Heart left ventricle (tissue), 16 donors: Measurements from ENCODE around the gene MEAK7. TPM values are rescaled to one million over a fixed set of nuclear protein-coding genes. Genes with fewer than 3 reads are reported as not detected.

Source experiments
- ATAC-seq, 4 donors: fragments of 200-7000 bp; cut with Tn5 transposase; one replicate each; pipeline ENCODE4 v1.9.1; 2020 to 2022; ENCODE audit warnings: moderate library complexity in 4 of 4, mild to moderate bottlenecking in 3 of 4, moderate number of reproducible peaks in 1 of 4
- DNase-seq, 5 donors: peaks; one replicate each; pipeline ENCODE4 v3.0.0-alpha.2; 2020
- H3K27ac ChIP-seq, 12 donors: fragments of 200-600 bp; sonication (generic) in 4 of 12; one replicate each; pipeline versions ENCODE4 v1.5.0 to v1.8.0; 2016 to 2022; ENCODE audit warnings: mild to moderate bottlenecking in 2 of 12
- H3K27me3 ChIP-seq, 9 donors: fragments of 200-600 bp; sonication (generic) in 2 of 9; one replicate each; pipeline versions ENCODE4 v1.5.1 to v1.8.0; 2016 to 2022; ENCODE audit warnings: mild to moderate bottlenecking in 3 of 9
- H3K36me3 ChIP-seq, 9 donors: fragments of 200-600 bp; sonication (generic) in 2 of 9; one replicate each; pipeline versions ENCODE4 v1.5.0 to v1.8.0; 2018 to 2022; ENCODE audit warnings: mild to moderate bottlenecking in 2 of 9
- H3K4me1 ChIP-seq, 12 donors: fragments of 200-600 bp; sonication (generic) in 4 of 12; one replicate each; pipeline versions ENCODE4 v1.5.0 to v1.8.0; 2016 to 2022; ENCODE audit warnings: mild to moderate bottlenecking in 3 of 12
- H3K4me3 ChIP-seq, 12 donors: fragments of 200-600 bp; sonication (generic) in 4 of 12; one replicate each; pipeline versions ENCODE4 v1.5.0 to v1.8.0; 2017 to 2022; ENCODE audit warnings: mild to moderate bottlenecking in 9 of 12, moderate library complexity in 4 of 12
- H3K9me3 ChIP-seq, 12 donors: fragments of 200-600 bp; sonication (generic) in 4 of 12; one replicate each; pipeline versions ENCODE4 v1.5.0 to v1.8.0; 2016 to 2022; ENCODE audit warnings: mild to moderate bottlenecking in 1 of 12
- CTCF ChIP-seq, 12 donors: fragments of 200-600 bp; sonication (generic) in 4 of 12; IDR thresholded peaks; one replicate each; pipeline versions ENCODE4 v1.5.0 to v1.8.0; 2018 to 2022; ENCODE audit warnings: antibody characterized with exemption in 12 of 12, mild to moderate bottlenecking in 5 of 12
- POLR2A ChIP-seq, 2 donors: fragments of 450-650 bp; IDR thresholded peaks; one replicate each; pipeline ENCODE4 v1.6.1; 2017; ENCODE audit warnings: antibody characterized with exemption in 2 of 2, mild to moderate bottlenecking in 2 of 2, moderate library complexity in 2 of 2
- WGBS, 4 donors: extraction: QIAGEN DNeasy Blood & Tissue Kit in 2 of 4; methylation state at CpG; one replicate each; pipeline versions ENCODE4 v1.1.5 to v1.1.7; 2013 to 2018; 5-methylcytosine and 5-hydroxymethylcytosine counted together
- intact Hi-C, 10 donors: fragments of 100-400 bp; cut with DNase I; formaldehyde crosslinking; loops; one replicate each; pipeline versions ENCODE4 v1.11.1 to v1.14.2; 2022
- polyA plus RNA-seq, 2 donors: library from polyadenylated mRNA; stranded (reverse); fragments of 200-250 nt; gene quantifications; one replicate each; pipeline ENCODE4 v1.2.3, GENCODE V29; 2013
- total RNA-seq, 9 donors: library from RNA; depleted of rRNA in 2 of 9; stranded (reverse); fragments of >200 nt in 2 of 9; fragmentation: NEBNext Ultra II Directional in 3 of 9; extraction: Animal tissue kit (Norgen Biotek cat#: 25700) in 3 of 9; gene quantifications; one replicate each; pipeline versions ENCODE4 v1.1.0 to v1.2.4, GENCODE V29; 2016 to 2023
- donor health status: ischemic (EF 13 %, LVEDD 7.1; RV severe dilation, severe dysfunction).
- donor health status: healthy with polysubstance abuse.
- donor health status: DM: no; HTN: yes; CAD: no.
- donor health status: DM: no; HTN: no; CAD: no.
- donor health status: ischemic (EF 25% LVEDD 6.9; RV normal size, moderate dysfunction).
- donor health status: ischemic (EF 25% LVEDD 5.7; RV mildly dilated, moderate dysfunction).
- donor health status: healthy.
- donor health status: DM: yes; HTN: yes; CAD: no.
- donor health status: ischemic (EF 35%, LVEDD 5.7; RV mildly dilated, moderate dysfunction).
- donor health status: nonischemic (EF 11% LVEDD 7.7; RV severe dilation, severe dysfunction).
- donor health status: DM: yes; HTN: yes; CAD: no.
- donor health status: PGD.
- donor health status: ischemic (EF 29% LVEDD 5.4; RV normal size, mild dysfunction).
- donor health status: nonischemic (EF 23%, LVEDD 6.1; RV moderate dilation, normal function).

Gene MEAK7
- total and polyA plus RNA-seq, 11 donors, result 2.2 to 13.2 (median 5.1) TPM

GRCh38 chr16:84509032-84509950 is 4.8 kb upstream of the MEAK7 start:
- no peaks in the 10 kb centered on the region for H3K27me3 ChIP-seq
- no peak overlapping the region for H3K27ac ChIP-seq
- H3K36me3 ChIP-seq, result no peaks in the 10 kb centered on the region
- DNase-seq (peak in 2 of 5 donors; percentile 6 to 51), ATAC-seq (no peak)
- TF ChIP-seq POLR2A (IDR thresholded peaks at IDR 0.05) (no peak), CTCF (IDR thresholded peaks at IDR 0.05) (no peak)
- H3K4me3 ChIP-seq, result no peak overlapping the region
- no peaks in the 10 kb centered on the region for H3K9me3 ChIP-seq
- 84 to 87% (median 86%) methylated on average over 19 to 20 of the region's 20 CpGs for WGBS, 4 donors
- intact Hi-C loops, result loop anchor here in 2 of 10 donors (5.0 kb wide), 2 partner anchors 218 to 228 kb away; no protein-coding TSS in a partner anchor
- peaks cover 3 to 45% (median 14%) of the 10 kb centered on the region in 12 donors for H3K4me1 ChIP-seq

- intact Hi-C loops, result loop anchor here in 2 of 10 donors (5.0 kb wide), 2 partner anchors 219 to 229 kb away; no protein-coding TSS in a partner anchor
- H3K27ac ChIP-seq, result no peak overlapping the region
- 86 to 95% (median 89%) methylated on average over 8 of the region's 8 CpGs for WGBS, 4 donors
Observed at GRCh38 chr16:84508502-84508901, 4.0 kb upstream of the MEAK7 start.

GRCh38 chr16:84507011-84507982 is 2.8 kb upstream of the MEAK7 start:
- no peaks in the 10 kb centered on the region for H3K9me3 ChIP-seq
- H3K4me1 ChIP-seq, result peaks cover 3 to 45% (median 24%) of the 10 kb centered on the region in 12 donors
- H3K27me3 ChIP-seq, result no peaks in the 10 kb centered on the region
- WGBS, 4 donors, result 78 to 83% (median 80%) methylated on average over 26 to 27 of the region's 27 CpGs
- intact Hi-C loops, result loop anchor here in 2 of 10 donors (5.0 kb wide), 2 partner anchors 220 to 230 kb away; no protein-coding TSS in a partner anchor
- no peak overlapping the region for H3K27ac ChIP-seq
- ATAC-seq, result no peak
- H3K4me3 ChIP-seq, result peak overlapping the region in 1 of 12 donors; percentile 10
- peaks cover 0 to 3% (median 0%) of the 10 kb centered on the region in 9 donors for H3K36me3 ChIP-seq
- DNase-seq, result peak in 2 of 5 donors; percentile 23 to 62
- TF ChIP-seq CTCF (IDR thresholded peaks at IDR 0.05), result no peak
- no peak for TF ChIP-seq POLR2A (IDR thresholded peaks at IDR 0.05)

More at GRCh38 chr16:84508502-84508901, 4.0 kb upstream of the MEAK7 start:
- Histone ChIP-seq H3K36me3 (no peaks in the 10 kb centered on the region), H3K27me3 (no peaks in the 10 kb centered on the region), H3K4me3 (no peak overlapping the region), H3K9me3 (no peaks in the 10 kb centered on the region), H3K4me1 (peaks cover 3 to 45% (median 20%) of the 10 kb centered on the region in 12 donors)
- TF ChIP-seq CTCF (IDR thresholded peaks at IDR 0.05) (no peak), POLR2A (IDR thresholded peaks at IDR 0.05) (no peak)
- DNase-seq (peak in 1 of 5 donors; percentile 3), ATAC-seq (no peak)
